HG03460 (cell line): ENCODE results near the gene CTSZ.
A peak's percentile ranks its signal among the peaks of the same experiment; 100 is the strongest.
"Not testable (repeated sequence)": the region's sequence is repeated elsewhere in the genome, so short reads cannot be mapped to it uniquely, and the experiment has no call there.

ENCODE experiments used
- ATAC-seq: cut with Tn5 transposase; IDR thresholded peaks from one replicate; pipeline ENCODE4 v1.9.1; 2021; ENCODE audit not compliant: unreplicated experiment

Gene CTSZ

GRCh38 chr20:58982406-58983114 lies 24.5 kb downstream of the CTSZ start:
- ATAC-seq = no peak

GRCh38 chr20:58981628-58982364 lies 25.3 kb downstream of the CTSZ start:
- ATAC-seq = no peak

- peak; percentile 71 for ATAC-seq
Observed at GRCh38 chr20:58980711-58981627, 26.1 kb downstream of the CTSZ start, which contains the start of gene NELFCD. Gene NELFCD (plus strand): TSS chr20:58981256. CDS start chr20:58981310, 54 bp downstream.

GRCh38 chr20:58978351-58979190 lies 28.5 kb downstream of the CTSZ start:
- ATAC-seq = no peak

GRCh38 chr20:58976061-58976730 lies 30.9 kb downstream of the CTSZ start:
- no peak for ATAC-seq

- ATAC-seq = no peak
Observed at GRCh38 chr20:58975353-58975752, 31.7 kb downstream of the CTSZ start.

- no peak for ATAC-seq
Observed at GRCh38 chr20:58973866-58974265, 33.2 kb downstream of the CTSZ start.

GRCh38 chr20:58973179-58973578 lies 33.9 kb downstream of the CTSZ start:
- no peak for ATAC-seq

GRCh38 chr20:58971429-58971828 lies 35.6 kb downstream of the CTSZ start:
- no peak for ATAC-seq

GRCh38 chr20:58970146-58970545 lies 36.9 kb downstream of the CTSZ start:
- peak; percentile 52 for ATAC-seq

- ATAC-seq = no peak
Observed at GRCh38 chr20:58969439-58969838, 37.6 kb downstream of the CTSZ start.

- ATAC-seq = no peak
Observed at GRCh38 chr20:58967652-58968429, 39.2 kb downstream of the CTSZ start.

- ATAC-seq = no peak
Observed at GRCh38 chr20:58965270-58966064, 41.6 kb downstream of the CTSZ start.

- ATAC-seq = not testable (repeated sequence)
Observed at GRCh38 chr20:58963922-58964321, 43.1 kb downstream of the CTSZ start.

GRCh38 chr20:58963060-58963584 lies 43.9 kb downstream of the CTSZ start:
- ATAC-seq = no peak

GRCh38 chr20:58959652-58960051 lies 47.4 kb downstream of the CTSZ start:
- no peak for ATAC-seq

GRCh38 chr20:58956078-58956477 lies 51.0 kb downstream of the CTSZ start:
- no peak for ATAC-seq

- no peak for ATAC-seq
Observed at GRCh38 chr20:58953050-58953449, 54.0 kb downstream of the CTSZ start.
